Tibial artery (tissue), 4 donors: Measurements from ENCODE around the gene TRMT10C.
"Not testable (repeated sequence)": the region's sequence is repeated elsewhere in the genome, so short reads cannot be mapped to it uniquely, and the experiment has no call there.

Source experiments
- DNase-seq, 2 donors: peaks; one replicate each; pipeline ENCODE4 v3.0.0-alpha.2; 2019
- H3K27ac ChIP-seq, 2 donors: fragments of 200-600 bp; sonication (generic) in 1 of 2; 1 replicate in 1 of 2; 2 replicates in 1 of 2; pipeline ENCODE4 v1.5.1; 2018 to 2019; ENCODE audit warnings: mild to moderate bottlenecking in 1 of 2
- H3K27me3 ChIP-seq, 2 donors: fragments of 200-600 bp; sonication (generic) in 1 of 2; one replicate each; pipeline versions ENCODE4 v1.5.1 to v1.6.0; 2016 to 2019
- H3K36me3 ChIP-seq, 3 donors: fragments of 200-600 bp; sonication (generic) in 2 of 3; one replicate each; pipeline ENCODE4 v1.5.1; 2016 to 2019; ENCODE audit warnings: mild to moderate bottlenecking in 2 of 3
- H3K4me1 ChIP-seq, 4 donors: fragments of 200-600 bp; sonication (generic) in 2 of 4; 1 replicate in 3 of 4; 2 replicates in 1 of 4; pipeline ENCODE4 v1.5.1; 2016 to 2019
- H3K4me3 ChIP-seq, 2 donors: fragments of 200-600 bp; sonication (generic) in 1 of 2; 1 replicate in 1 of 2; 2 replicates in 1 of 2; pipeline ENCODE4 v1.5.1; 2018 to 2019; ENCODE audit warnings: mild to moderate bottlenecking in 2 of 2
- H3K9me3 ChIP-seq, 3 donors: fragments of 200-600 bp; sonication (generic) in 1 of 3; one replicate each; pipeline ENCODE4 v1.5.1; 2016 to 2019
- CTCF ChIP-seq, 2 experiments: fragments of 200-600 bp in 1 of 2; fragments of 450-650 bp in 1 of 2; IDR thresholded peaks; one replicate each; pipeline ENCODE4 v1.5.1; 2017 to 2019; ENCODE audit warnings: antibody characterized with exemption in 2 of 2, mild to moderate bottlenecking in 1 of 2, moderate library complexity in 1 of 2
- intact Hi-C: fragments of 100-400 bp; cut with DNase I; formaldehyde crosslinking; loops from one replicate; pipeline ENCODE4 v1.15.0; 2023; ENCODE audit warnings: low total_unique reads

Gene TRMT10C

GRCh38 chr3:101603184-101603583 lies 41.5 kb downstream of the TRMT10C start:
- TF ChIP-seq CTCF (IDR thresholded peaks at IDR 0.05) = no peak
- Histone ChIP-seq H3K4me3 (no peak overlapping the region), H3K9me3 (no peaks in the 10 kb centered on the region), H3K27ac (no peak overlapping the region), H3K4me1 (no peaks in the 10 kb centered on the region), H3K27me3 (no peaks in the 10 kb centered on the region), H3K36me3 (peaks cover 0 to 5% (median 0%) of the 10 kb centered on the region in 3 donors)
- DNase-seq = no peak
- intact Hi-C loops = no loop called here

GRCh38 chr3:101605398-101605797 lies 43.7 kb downstream of the TRMT10C start:
- DNase-seq, H3K36me3 ChIP-seq, H3K9me3 ChIP-seq, intact Hi-C loops, H3K27me3 ChIP-seq, H3K4me1 ChIP-seq, H3K27ac ChIP-seq, H3K4me3 ChIP-seq: not testable (repeated sequence)

- intact Hi-C loops = no loop called here
- no peaks in the 10 kb centered on the region for H3K4me1 ChIP-seq
- no peak for TF ChIP-seq CTCF (IDR thresholded peaks at IDR 0.05)
- H3K36me3 ChIP-seq = no peaks in the 10 kb centered on the region
- no peaks in the 10 kb centered on the region for H3K9me3 ChIP-seq
- H3K27ac ChIP-seq = no peak overlapping the region
- H3K27me3 ChIP-seq = no peaks in the 10 kb centered on the region
- H3K4me3 ChIP-seq = no peak overlapping the region
- no peak for DNase-seq
Observed at GRCh38 chr3:101611023-101611422, 49.4 kb downstream of the TRMT10C start.

GRCh38 chr3:101613014-101613413 lies 51.3 kb downstream of the TRMT10C start:
- H3K4me3 ChIP-seq, H3K4me1 ChIP-seq, H3K27me3 ChIP-seq, H3K36me3 ChIP-seq, DNase-seq, intact Hi-C loops, H3K27ac ChIP-seq, H3K9me3 ChIP-seq: not testable (repeated sequence)

DNA sequence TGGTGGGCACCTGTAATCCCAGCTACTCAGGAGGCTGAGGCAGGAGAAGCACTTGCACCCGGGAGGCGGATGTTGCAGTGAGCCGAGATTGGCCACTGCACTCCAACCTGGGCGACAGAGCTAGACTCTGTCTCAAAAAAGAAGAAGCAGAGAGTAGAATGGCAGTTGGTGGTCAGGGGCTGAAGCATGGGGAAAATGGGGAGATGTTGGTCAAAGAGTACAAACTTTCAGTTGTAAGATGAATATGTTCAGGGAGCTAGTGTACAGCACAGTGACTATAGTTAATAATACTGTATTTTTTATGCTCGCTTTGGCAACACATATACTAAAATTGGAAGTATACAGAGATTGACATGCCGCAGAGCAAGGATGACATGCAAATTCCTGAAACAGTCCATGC lies 53.9 kb downstream of the TRMT10C start:
- no peak for TF ChIP-seq CTCF (IDR thresholded peaks at IDR 0.05)
- Histone ChIP-seq H3K27me3 (no peaks in the 10 kb centered on the region), H3K36me3 (no peaks in the 10 kb centered on the region), H3K4me3 (no peak overlapping the region), H3K27ac (no peak overlapping the region), H3K9me3 (no peaks in the 10 kb centered on the region), H3K4me1 (no peaks in the 10 kb centered on the region)
- intact Hi-C loops = no loop called here
- DNase-seq = no peak
